ENCODE measurements around the gene ATCAY. TPM values are rescaled to one million over a fixed set of nuclear protein-coding genes. Genes with fewer than 3 reads are reported as not detected.

Gene ATCAY
- total and polyA plus RNA-seq, 2 of the 13 experiments (the other 11 are each of a cell fraction or from before 2014, with no cell fraction given), result not detected

DNA sequence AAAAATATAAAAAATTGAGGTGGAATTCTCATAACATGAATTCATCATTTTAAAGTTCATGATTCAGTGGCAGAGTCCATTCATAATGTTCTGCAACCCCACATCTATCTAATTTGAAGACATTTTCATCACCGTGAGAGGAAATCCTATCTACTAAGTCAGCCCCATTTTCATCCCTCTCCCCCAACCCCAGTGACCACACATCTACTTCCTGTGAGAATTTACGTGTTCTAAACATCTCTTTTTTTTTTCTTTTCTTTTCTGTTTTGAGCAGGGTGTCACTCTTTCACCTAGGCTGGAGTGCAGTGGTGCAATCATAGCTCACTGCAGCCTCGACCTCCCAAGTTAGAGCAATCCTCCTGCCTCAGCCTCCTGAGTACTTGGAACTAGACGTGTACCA is 17.5 kb downstream of the ATCAY start:
- in situ Hi-C loops (cut with HindIII; ENCODE audit: extremely low pct_ligation_motif_present, low pct_unique_long_range_greater_than_20kb), result no loop called here
- H3K9ac ChIP-seq (ENCODE audit: insufficient read depth, low read depth, low read length), result no peak overlapping the region
- H3K9me3 ChIP-seq (ENCODE audit: low read length), result no peaks in the 10 kb centered on the region
- H3K4me1 ChIP-seq (ENCODE audit: insufficient read depth, low read length), result 0 out of 2 replicates have a peak, but pooled peaks cover 7% of the 10 kb centered on the region
- intact Hi-C loops (cut with micrococcal nuclease; ENCODE audit: unreplicated experiment), result no loop called here
- H3K36me3 ChIP-seq (replicated peaks in 1 of 2; ENCODE audit: control insufficient read depth in 1 of 2, insufficient read depth in 2 of 2, low read length in 2 of 2), result no peaks in the 10 kb centered on the region
- H4K20me1 ChIP-seq (ENCODE audit: insufficient read depth, low read length), result no peaks in the 10 kb centered on the region
- H3K4me3 ChIP-seq (replicated peaks in 1 of 3; ENCODE audit: insufficient read depth in 1 of 3, low read depth in 2 of 3, low read length in 3 of 3), result no peak overlapping the region
- no peak for FAIRE-seq
- no peak overlapping the region for H3K27ac ChIP-seq (ENCODE audit: extremely low read length, insufficient read depth, low read length)
- peaks cover 0 to 14% of the 10 kb centered on the region in 2 experiments; a peak in 1 of 5 replicates for H3K27me3 ChIP-seq (ENCODE audit: control insufficient read depth in 1 of 2, insufficient read depth in 2 of 2, low read length in 2 of 2)
- TF ChIP-seq ZNF382 (CRISPR knock-in tag; IDR thresholded peaks at IDR 0.05; ENCODE audit: borderline replicate concordance), result no peak
- TF ChIP-seq SALL2 (CRISPR knock-in tag; IDR thresholded peaks at IDR 0.05), result no peak
- no peak for TF ChIP-seq ZNF251 (CRISPR knock-in tag; IDR thresholded peaks at IDR 0.05)
- no peak for TF ChIP-seq FOXA3 (CRISPR knock-in tag; IDR thresholded peaks at IDR 0.05)
- TF ChIP-seq EEA1 (CRISPR knock-in tag; IDR thresholded peaks at IDR 0.05; ENCODE audit: borderline replicate concordance), result no peak
- TF ChIP-seq SRSF1 (optimal IDR thresholded peaks at IDR 0.05; ENCODE audit: low read depth, low read length), result no peak
- no peak for TF ChIP-seq ZFYVE20 (CRISPR knock-in tag; IDR thresholded peaks at IDR 0.05; ENCODE audit: borderline replicate concordance, low read depth)
- TF ChIP-seq, protein P1, sequence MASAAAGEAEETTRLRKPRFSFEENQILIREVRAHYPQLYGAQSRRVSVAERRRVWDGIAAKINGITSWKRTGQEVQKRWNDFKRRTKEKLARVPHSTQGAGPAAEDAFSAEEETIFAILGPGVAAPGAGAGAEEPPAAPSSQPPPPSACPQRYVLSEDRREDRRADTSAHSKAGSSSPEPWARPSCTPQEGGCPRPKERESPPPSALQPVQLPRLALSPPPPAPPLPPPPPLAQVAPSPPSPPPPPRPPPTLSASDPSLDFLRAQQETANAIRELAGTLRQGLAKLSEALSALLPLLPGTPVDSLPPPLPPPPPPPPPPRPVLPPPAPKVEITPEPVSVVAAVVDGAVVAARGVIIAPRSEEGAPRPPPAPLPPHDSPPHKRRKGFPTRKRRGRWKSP (CRISPR knock-in tag; IDR thresholded peaks at IDR 0.05), result no peak
- TF ChIP-seq AKAP8 (CRISPR knock-in tag; IDR thresholded peaks at IDR 0.05), result no peak
- TF ChIP-seq NR2F1 (CRISPR knock-in tag; IDR thresholded peaks at IDR 0.05), result no peak
- TF ChIP-seq, protein P2, sequence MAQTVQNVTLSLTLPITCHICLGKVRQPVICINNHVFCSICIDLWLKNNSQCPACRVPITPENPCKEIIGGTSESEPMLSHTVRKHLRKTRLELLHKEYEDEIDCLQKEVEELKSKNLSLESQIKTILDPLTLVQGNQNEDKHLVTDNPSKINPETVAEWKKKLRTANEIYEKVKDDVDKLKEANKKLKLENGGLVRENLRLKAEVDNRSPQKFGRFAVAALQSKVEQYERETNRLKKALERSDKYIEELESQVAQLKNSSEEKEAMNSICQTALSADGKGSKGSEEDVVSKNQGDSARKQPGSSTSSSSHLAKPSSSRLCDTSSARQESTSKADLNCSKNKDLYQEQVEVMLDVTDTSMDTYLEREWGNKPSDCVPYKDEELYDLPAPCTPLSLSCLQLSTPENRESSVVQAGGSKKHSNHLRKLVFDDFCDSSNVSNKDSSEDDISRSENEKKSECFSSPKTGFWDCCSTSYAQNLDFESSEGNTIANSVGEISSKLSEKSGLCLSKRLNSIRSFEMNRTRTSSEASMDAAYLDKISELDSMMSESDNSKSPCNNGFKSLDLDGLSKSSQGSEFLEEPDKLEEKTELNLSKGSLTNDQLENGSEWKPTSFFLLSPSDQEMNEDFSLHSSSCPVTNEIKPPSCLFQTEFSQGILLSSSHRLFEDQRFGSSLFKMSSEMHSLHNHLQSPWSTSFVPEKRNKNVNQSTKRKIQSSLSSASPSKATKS (CRISPR knock-in tag; IDR thresholded peaks at IDR 0.05), result no peak
- no peak for TF ChIP-seq PLRG1 (conservative IDR thresholded peaks at IDR 0.05)
- no peak for TF ChIP-seq NR2F6 (IDR thresholded peaks at IDR 0.05)
- TF ChIP-seq NR2F6 (CRISPR knock-in tag; IDR thresholded peaks at IDR 0.05), result no peak
- no peak for TF ChIP-seq ZNF761 (CRISPR knock-in tag; conservative IDR thresholded peaks at IDR 0.05)
- no peak for TF ChIP-seq EP300 (IDR thresholded peaks at IDR 0.05; ENCODE audit: low read depth in 2 of 2, low read length in 2 of 2)
- TF ChIP-seq EP300 (CRISPR knock-in tag; IDR thresholded peaks at IDR 0.05; ENCODE audit: borderline replicate concordance), result no peak
- TF ChIP-seq, protein P3, sequence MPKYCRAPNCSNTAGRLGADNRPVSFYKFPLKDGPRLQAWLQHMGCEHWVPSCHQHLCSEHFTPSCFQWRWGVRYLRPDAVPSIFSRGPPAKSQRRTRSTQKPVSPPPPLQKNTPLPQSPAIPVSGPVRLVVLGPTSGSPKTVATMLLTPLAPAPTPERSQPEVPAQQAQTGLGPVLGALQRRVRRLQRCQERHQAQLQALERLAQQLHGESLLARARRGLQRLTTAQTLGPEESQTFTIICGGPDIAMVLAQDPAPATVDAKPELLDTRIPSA (CRISPR knock-in tag; IDR thresholded peaks at IDR 0.05; ENCODE audit: borderline replicate concordance), result no peak
- ATAC-seq, result no peak
- H2AFZ ChIP-seq (ENCODE audit: low read length), result no peak overlapping the region
- BruUV-seq (replicated peaks), result no TSS peak
- no peak overlapping the region for H3K4me2 ChIP-seq (ENCODE audit: low read depth, low read length)
- WGBS (ENCODE audit: low lambda C conversion rate), result 30% methylated on average over 4 of the region's 4 CpGs
- ChIA-PET CTCF (ENCODE audit: low intra/inter-chr PET ratio, low total read pairs) (no interaction called here), POLR2A (no interaction called here)
- no peaks in the 10 kb centered on the region for H3K79me2 ChIP-seq (ENCODE audit: insufficient read depth, low read length)
- DNase-seq (ENCODE audit: low spot score), result no peak
